Activated CD4-positive, alpha-beta T cell treated with anti-CD3 and anti-CD28 coated beads for 1 hour (primary cell): ENCODE measurements around the gene KIAA1671.
"Not testable (repeated sequence)": the region's sequence is repeated elsewhere in the genome, so short reads cannot be mapped to it uniquely, and the experiment has no call there.

ENCODE experiments used
- DNase-seq: peaks from one replicate; pipeline ENCODE4 v3.0.0-alpha.2; 2020

The KIAA1671 gene

GRCh38 chr22:25177226-25177625 lies 224.7 kb downstream of the KIAA1671 start:
- DNase-seq = no peak

GRCh38 chr22:25177895-25178294 lies 225.4 kb downstream of the KIAA1671 start:
- DNase-seq = no peak

- not testable (repeated sequence) for DNase-seq
These were observed 225.8 kb downstream of the KIAA1671 start for GRCh38 chr22:25178348-25178747.

- not testable (repeated sequence) for DNase-seq
These were observed 226.5 kb downstream of the KIAA1671 start for GRCh38 chr22:25178869-25179631.

- no peak for DNase-seq
These were observed 229.9 kb downstream of the KIAA1671 start for GRCh38 chr22:25182131-25183110.

- DNase-seq = no peak
These were observed 231.6 kb downstream of the KIAA1671 start for GRCh38 chr22:25183949-25184619.

- DNase-seq = no peak
These were observed 233.6 kb downstream of the KIAA1671 start for GRCh38 chr22:25186140-25186539.

- no peak for DNase-seq
These were observed 235.0 kb downstream of the KIAA1671 start for GRCh38 chr22:25187469-25187868.

GRCh38 chr22:25192406-25192805 lies 239.9 kb downstream of the KIAA1671 start:
- DNase-seq = no peak

- no peak for DNase-seq
These were observed 240.6 kb downstream of the KIAA1671 start for GRCh38 chr22:25193130-25193529.

- DNase-seq = no peak
These were observed 241.0 kb downstream of the KIAA1671 start for GRCh38 chr22:25193548-25193947.

- DNase-seq = no peak
These were observed 243.8 kb downstream of the KIAA1671 start for GRCh38 chr22:25196326-25196725.

GRCh38 chr22:25197340-25197739 lies 244.8 kb downstream of the KIAA1671 start:
- no peak for DNase-seq

- no peak for DNase-seq
These were observed 247.4 kb downstream of the KIAA1671 start, which contains the start of gene CRYBB3 for GRCh38 chr22:25199731-25200520. TSS of gene CRYBB3 (plus strand) at chr22:25199858. CDS start at chr22:25201397, 1,539 bp downstream.

GRCh38 chr22:25200967-25201366 lies 248.5 kb downstream of the KIAA1671 start:
- DNase-seq = no peak

- DNase-seq = no peak
These were observed 249.2 kb downstream of the KIAA1671 start for GRCh38 chr22:25201557-25202273.

GRCh38 chr22:25202290-25202921 lies 249.9 kb downstream of the KIAA1671 start:
- DNase-seq = peak; percentile 23

- DNase-seq = no peak
These were observed 250.6 kb downstream of the KIAA1671 start for GRCh38 chr22:25203082-25203481.

GRCh38 chr22:25204547-25204946 lies 252.0 kb downstream of the KIAA1671 start:
- DNase-seq = not testable (repeated sequence)

- no peak for DNase-seq
These were observed 253.3 kb downstream of the KIAA1671 start for GRCh38 chr22:25205847-25206246.

- DNase-seq = no peak
These were observed 254.5 kb downstream of the KIAA1671 start for GRCh38 chr22:25206998-25207397.
